NB4 (cell line): Measurements from ENCODE around the gene ST8SIA3.

Source experiments
- CTCF ChIP-seq: IDR thresholded peaks from one replicate; pipeline ENCODE4 v1.5.1; 2012; ENCODE audit warnings: low read depth, low read length
- MAX ChIP-seq: IDR thresholded peaks from 2 replicates; pipeline ENCODE4 v1.6.1; 2011; ENCODE audit warnings: low read depth, low read length
- MYC ChIP-seq: IDR thresholded peaks from 2 replicates; pipeline ENCODE4 v1.6.1; 2011; ENCODE audit warnings: low read depth, low read length
- POLR2A ChIP-seq: IDR thresholded peaks from 2 replicates; pipeline ENCODE4 v1.6.1; 2011; ENCODE audit warnings: mild to moderate bottlenecking; ENCODE audit not compliant: insufficient read length; ENCODE audit errors: extremely low read depth

- TF ChIP-seq CTCF, result no peak
- no peak for TF ChIP-seq POLR2A
- no peak for TF ChIP-seq MAX
- TF ChIP-seq MYC, result no peak
Measured at GRCh38 chr18:57336343-57336742, 16.0 kb upstream of the ST8SIA3 start.
